ENCODE data around the gene NR3C1.

NR3C1 gene

GRCh38 chr5:143425835-143426234 is 22.3 kb upstream of the NR3C1 start:
- no peak for DNase-seq

GRCh38 chr5:143418140-143418866 is 14.8 kb upstream of the NR3C1 start:
- DNase-seq: no peak

GRCh38 chr5:143417503-143418139 is 14.1 kb upstream of the NR3C1 start:
- DNase-seq: no peak

- no peak for DNase-seq
Observed at GRCh38 chr5:143416411-143416810, 12.9 kb upstream of the NR3C1 start.

- no peak for DNase-seq
Observed at GRCh38 chr5:143413958-143414669, 10.6 kb upstream of the NR3C1 start.

- no peak for DNase-seq
Observed at GRCh38 chr5:143412661-143413342, 9.3 kb upstream of the NR3C1 start.

- DNase-seq: no peak
Observed at GRCh38 chr5:143409926-143410325, 6.4 kb upstream of the NR3C1 start.

- DNase-seq: no peak
Observed at GRCh38 chr5:143406408-143406807, 2.9 kb upstream of the NR3C1 start.

GRCh38 chr5:143405849-143406098 is 2.3 kb upstream of the NR3C1 start:
- DNase-seq: no peak

- DNase-seq: peak; percentile 79
Observed at GRCh38 chr5:143405063-143405848, 1.8 kb upstream of the NR3C1 start.

GRCh38 chr5:143404416-143405062 is 1.1 kb upstream of the NR3C1 start:
- DNase-seq: peak; percentile 27

GRCh38 chr5:143403334-143403592 is 223 bp downstream of the NR3C1 start:
- no peak for DNase-seq

- no peak for DNase-seq
Observed at GRCh38 chr5:143402553-143403333, 743 bp downstream of the NR3C1 start.

- DNase-seq: no peak
Observed at GRCh38 chr5:143402017-143402552, 1.4 kb downstream of the NR3C1 start.

GRCh38 chr5:143401227-143402016 is 2.1 kb downstream of the NR3C1 start:
- no peak for DNase-seq

GRCh38 chr5:143400541-143401226 is 2.8 kb downstream of the NR3C1 start:
- no peak for DNase-seq

- no peak for DNase-seq
Observed at GRCh38 chr5:143399616-143400540, 3.6 kb downstream of the NR3C1 start.

- no peak for DNase-seq
Observed at GRCh38 chr5:143398451-143399237, 4.8 kb downstream of the NR3C1 start.
